Measurements from ENCODE around the gene AGK. TPM values are rescaled to one million over a fixed set of nuclear protein-coding genes. Genes with fewer than 3 reads are reported as not detected.

Gene AGK
- total RNA-seq, 1 experiment from 2014 or later, result 41.9 TPM

- H3K27me3 ChIP-seq (replicated peaks; ENCODE audit: insufficient read depth, low read depth, low read length, poor library complexity), result no peaks in the 10 kb centered on the region
- H3K27ac ChIP-seq (ENCODE audit: low read depth, low read length, poor library complexity, severe bottlenecking), result no peak overlapping the region
- no peaks in the 10 kb centered on the region for H3K36me3 ChIP-seq (ENCODE audit: insufficient read depth, low read length, poor library complexity, severe bottlenecking)
- TF ChIP-seq EZH2 (IDR thresholded peaks at IDR 0.05; ENCODE audit: borderline replicate concordance, low read depth, low read length, poor library complexity, severe bottlenecking) (no peak), CTCF (conservative IDR thresholded peaks at IDR 0.05; ENCODE audit: low read depth, low read length) (no peak)
- BruUV-seq (replicated peaks), result no TSS peak
- ChIA-PET CTCF (no interaction called here), POLR2A (ENCODE audit: low non-redundant PET) (no interaction called here)
- intact Hi-C loops (cut with micrococcal nuclease; ENCODE audit: unreplicated experiment), result no loop called here
- DNase-seq (ENCODE audit: low spot score), result no peak
- no peak overlapping the region for H3K4me3 ChIP-seq (ENCODE audit: low read depth, low read length, poor library complexity, severe bottlenecking)
- no peaks in the 10 kb centered on the region for H3K4me1 ChIP-seq (ENCODE audit: insufficient read depth, low read length, poor library complexity, severe bottlenecking)
- no peaks in the 10 kb centered on the region for H3K9me3 ChIP-seq (ENCODE audit: low read depth, low read length, poor library complexity, severe bottlenecking)
Measured at GRCh38 chr7:141691540-141691939, 140.3 kb downstream of the AGK start.

GRCh38 chr7:141691961-141692360, 140.8 kb downstream of the AGK start:
- no TSS peak for BruUV-seq (replicated peaks)
- TF ChIP-seq CTCF (conservative IDR thresholded peaks at IDR 0.05; ENCODE audit: low read depth, low read length) (no peak), EZH2 (IDR thresholded peaks at IDR 0.05; ENCODE audit: borderline replicate concordance, low read depth, low read length, poor library complexity, severe bottlenecking) (no peak)
- no peaks in the 10 kb centered on the region for H3K36me3 ChIP-seq (ENCODE audit: insufficient read depth, low read length, poor library complexity, severe bottlenecking)
- ChIA-PET POLR2A (ENCODE audit: low non-redundant PET) (no interaction called here), CTCF (no interaction called here)
- H3K4me3 ChIP-seq (ENCODE audit: low read depth, low read length, poor library complexity, severe bottlenecking), result no peak overlapping the region
- H3K27me3 ChIP-seq (replicated peaks; ENCODE audit: insufficient read depth, low read depth, low read length, poor library complexity), result no peaks in the 10 kb centered on the region
- intact Hi-C loops (cut with micrococcal nuclease; ENCODE audit: unreplicated experiment), result no loop called here
- H3K4me1 ChIP-seq (ENCODE audit: insufficient read depth, low read length, poor library complexity, severe bottlenecking), result no peaks in the 10 kb centered on the region
- no peak overlapping the region for H3K27ac ChIP-seq (ENCODE audit: low read depth, low read length, poor library complexity, severe bottlenecking)
- DNase-seq (ENCODE audit: low spot score), result no peak
- H3K9me3 ChIP-seq (ENCODE audit: low read depth, low read length, poor library complexity, severe bottlenecking), result no peaks in the 10 kb centered on the region

GRCh38 chr7:141693082-141693481, 141.9 kb downstream of the AGK start:
- Histone ChIP-seq H3K27me3 (replicated peaks; ENCODE audit: insufficient read depth, low read depth, low read length, poor library complexity) (no peaks in the 10 kb centered on the region), H3K4me3 (ENCODE audit: low read depth, low read length, poor library complexity, severe bottlenecking) (no peak overlapping the region), H3K27ac (ENCODE audit: low read depth, low read length, poor library complexity, severe bottlenecking) (no peak overlapping the region), H3K36me3 (ENCODE audit: insufficient read depth, low read length, poor library complexity, severe bottlenecking) (no peaks in the 10 kb centered on the region), H3K9me3 (ENCODE audit: low read depth, low read length, poor library complexity, severe bottlenecking) (no peaks in the 10 kb centered on the region), H3K4me1 (ENCODE audit: insufficient read depth, low read length, poor library complexity, severe bottlenecking) (no peaks in the 10 kb centered on the region)
- POLR2A ChIA-PET (ENCODE audit: low non-redundant PET), result no interaction called here
- TF ChIP-seq CTCF (conservative IDR thresholded peaks at IDR 0.05; ENCODE audit: low read depth, low read length) (no peak), EZH2 (IDR thresholded peaks at IDR 0.05; ENCODE audit: borderline replicate concordance, low read depth, low read length, poor library complexity, severe bottlenecking) (no peak)
- CTCF ChIA-PET, result no interaction called here
- intact Hi-C loops (cut with micrococcal nuclease; ENCODE audit: unreplicated experiment), result no loop called here
- BruUV-seq (replicated peaks), result no TSS peak
- DNase-seq (ENCODE audit: low spot score), result no peak

Data from A673 (cell line).